Measurements from ENCODE around the gene NFIX. TPM values are rescaled to one million over a fixed set of nuclear protein-coding genes. Genes with fewer than 3 reads are reported as not detected.

NFIX gene
- polyA plus RNA-seq, 1 donor (not counting 4 experiments of a cell fraction or from before 2014, with no cell fraction given) = 5.2 TPM

DNA sequence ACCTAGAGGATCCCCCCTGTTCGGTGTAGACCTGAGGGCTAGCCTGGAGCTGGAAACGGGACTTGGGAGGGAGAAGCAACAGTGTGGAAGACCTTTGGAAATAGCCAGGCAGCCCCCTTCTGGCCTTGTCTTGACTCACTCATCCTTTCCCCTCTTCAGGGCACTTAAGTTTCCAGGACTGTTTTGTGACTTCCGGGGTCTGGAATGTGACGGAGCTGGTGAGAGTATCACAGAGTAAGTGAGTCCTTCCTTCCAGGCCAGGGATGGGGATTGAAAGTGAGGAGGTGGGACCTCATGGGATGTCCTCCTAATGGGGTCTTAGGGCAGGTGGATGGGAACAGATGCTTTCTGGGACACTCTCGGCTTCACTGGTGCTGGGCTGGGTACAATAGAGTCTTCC, 78.0 kb downstream of the NFIX start:
- H3K9me1 ChIP-seq (ENCODE audit: control insufficient read depth, extremely low read depth, insufficient read depth, low read length) = no peaks in the 10 kb centered on the region
- H2AFZ ChIP-seq (ENCODE audit: control insufficient read depth, low read length) = no peak overlapping the region
- TF ChIP-seq EZH2 (IDR thresholded peaks at IDR 0.05; ENCODE audit: low read length) = no peak
- TF ChIP-seq, protein P1, sequence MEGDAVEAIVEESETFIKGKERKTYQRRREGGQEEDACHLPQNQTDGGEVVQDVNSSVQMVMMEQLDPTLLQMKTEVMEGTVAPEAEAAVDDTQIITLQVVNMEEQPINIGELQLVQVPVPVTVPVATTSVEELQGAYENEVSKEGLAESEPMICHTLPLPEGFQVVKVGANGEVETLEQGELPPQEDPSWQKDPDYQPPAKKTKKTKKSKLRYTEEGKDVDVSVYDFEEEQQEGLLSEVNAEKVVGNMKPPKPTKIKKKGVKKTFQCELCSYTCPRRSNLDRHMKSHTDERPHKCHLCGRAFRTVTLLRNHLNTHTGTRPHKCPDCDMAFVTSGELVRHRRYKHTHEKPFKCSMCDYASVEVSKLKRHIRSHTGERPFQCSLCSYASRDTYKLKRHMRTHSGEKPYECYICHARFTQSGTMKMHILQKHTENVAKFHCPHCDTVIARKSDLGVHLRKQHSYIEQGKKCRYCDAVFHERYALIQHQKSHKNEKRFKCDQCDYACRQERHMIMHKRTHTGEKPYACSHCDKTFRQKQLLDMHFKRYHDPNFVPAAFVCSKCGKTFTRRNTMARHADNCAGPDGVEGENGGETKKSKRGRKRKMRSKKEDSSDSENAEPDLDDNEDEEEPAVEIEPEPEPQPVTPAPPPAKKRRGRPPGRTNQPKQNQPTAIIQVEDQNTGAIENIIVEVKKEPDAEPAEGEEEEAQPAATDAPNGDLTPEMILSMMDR (optimal IDR thresholded peaks at IDR 0.05 in 1 of 3, IDR thresholded peaks at IDR 0.05 in 1 of 3, conservative IDR thresholded peaks at IDR 0.05 in 1 of 3; ENCODE audit: extremely low read depth in 1 of 3, insufficient read depth in 2 of 3, low read length in 3 of 3) = no peak
- FAIRE-seq (no peak), DNase-seq (ENCODE audit: low read depth, low spot score) (no peak)
- H3K9me3 ChIP-seq (ENCODE audit: control insufficient read depth, low read depth, low read length) = no peaks in the 10 kb centered on the region
- H3K79me2 ChIP-seq (ENCODE audit: control insufficient read depth, insufficient read depth, low read length) = peaks cover 3% of the 10 kb centered on the region
- no peak overlapping the region for H3K27ac ChIP-seq (ENCODE audit: control insufficient read depth, insufficient read depth, low read length)
- dilution Hi-C loops (cut with MboI; ENCODE audit: extremely low pct_ligation_motif_present, low sequenced_read_pairs) = no loop called here
- H3K4me1 ChIP-seq (ENCODE audit: control insufficient read depth, extremely low read depth, insufficient read depth, low read length) = peaks cover 1% of the 10 kb centered on the region
- H3K4me3 ChIP-seq (ENCODE audit: control insufficient read depth in 2 of 3, extremely low read depth in 1 of 3, insufficient read depth in 2 of 3, low read depth in 1 of 3, low read length in 3 of 3) = no peak overlapping the region
- H3K36me3 ChIP-seq (ENCODE audit: control insufficient read depth in 2 of 2, extremely low read depth in 1 of 2, insufficient read depth in 2 of 2, low read length in 2 of 2) = peaks cover 11 to 39% of the 10 kb centered on the region in 2 experiments
- no peaks in the 10 kb centered on the region for H4K20me1 ChIP-seq (ENCODE audit: control insufficient read depth, extremely low read depth, insufficient read depth, low read length)
- no peak overlapping the region for H3K9ac ChIP-seq (ENCODE audit: control insufficient read depth, extremely low read depth, insufficient read depth, low read length)
- no peaks in the 10 kb centered on the region for H3K27me3 ChIP-seq (ENCODE audit: control insufficient read depth, extremely low read depth, insufficient read depth, low read length)
- no peak overlapping the region for H3K4me2 ChIP-seq (ENCODE audit: control insufficient read depth, extremely low read depth, insufficient read depth, low read depth, low read length)

DNA sequence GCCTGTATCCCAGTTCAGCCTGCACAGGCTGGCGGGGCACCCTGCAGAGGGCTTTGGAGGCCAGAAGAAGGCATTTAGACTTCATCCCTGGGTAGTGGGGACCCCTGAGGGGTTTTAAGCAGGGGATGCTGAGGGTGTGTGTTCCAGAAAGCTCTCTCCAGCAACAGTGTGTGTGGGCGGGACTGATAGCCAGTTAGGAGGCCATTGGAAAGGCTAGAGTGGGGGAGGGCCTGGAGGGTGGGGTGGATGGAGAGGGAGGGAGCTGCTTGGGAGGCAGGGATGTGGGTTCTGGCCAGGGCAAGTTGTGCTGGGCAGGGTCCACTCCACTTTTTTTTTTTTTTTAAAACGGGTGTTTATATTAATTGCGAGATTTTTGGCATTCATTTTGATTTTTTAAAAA, 79.1 kb downstream of the NFIX start:
- H3K9me1 ChIP-seq (ENCODE audit: control insufficient read depth, extremely low read depth, insufficient read depth, low read length) = no peaks in the 10 kb centered on the region
- FAIRE-seq = no peak
- H3K79me2 ChIP-seq (ENCODE audit: control insufficient read depth, insufficient read depth, low read length) = peaks cover 3% of the 10 kb centered on the region
- no peak for DNase-seq (ENCODE audit: low read depth, low spot score)
- no peak overlapping the region for H3K4me2 ChIP-seq (ENCODE audit: control insufficient read depth, extremely low read depth, insufficient read depth, low read depth, low read length)
- dilution Hi-C loops (cut with MboI; ENCODE audit: extremely low pct_ligation_motif_present, low sequenced_read_pairs) = no loop called here
- H3K27ac ChIP-seq (ENCODE audit: control insufficient read depth, insufficient read depth, low read length) = no peak overlapping the region
- H3K36me3 ChIP-seq (ENCODE audit: control insufficient read depth in 2 of 2, extremely low read depth in 1 of 2, insufficient read depth in 2 of 2, low read length in 2 of 2) = peaks cover 13 to 43% of the 10 kb centered on the region in 2 experiments
- no peak overlapping the region for H2AFZ ChIP-seq (ENCODE audit: control insufficient read depth, low read length)
- no peaks in the 10 kb centered on the region for H4K20me1 ChIP-seq (ENCODE audit: control insufficient read depth, extremely low read depth, insufficient read depth, low read length)
- no peak for TF ChIP-seq EZH2 (IDR thresholded peaks at IDR 0.05; ENCODE audit: low read length)
- TF ChIP-seq, protein P1 (optimal IDR thresholded peaks at IDR 0.05 in 1 of 3, IDR thresholded peaks at IDR 0.05 in 1 of 3, conservative IDR thresholded peaks at IDR 0.05 in 1 of 3; ENCODE audit: extremely low read depth in 1 of 3, insufficient read depth in 2 of 3, low read length in 3 of 3) = no peak
- no peaks in the 10 kb centered on the region for H3K9me3 ChIP-seq (ENCODE audit: control insufficient read depth, low read depth, low read length)
- peaks cover 13% of the 10 kb centered on the region for H3K4me1 ChIP-seq (ENCODE audit: control insufficient read depth, extremely low read depth, insufficient read depth, low read length)
- H3K9ac ChIP-seq (ENCODE audit: control insufficient read depth, extremely low read depth, insufficient read depth, low read length) = no peak overlapping the region
- no peaks in the 10 kb centered on the region for H3K27me3 ChIP-seq (ENCODE audit: control insufficient read depth, extremely low read depth, insufficient read depth, low read length)
- no peak overlapping the region for H3K4me3 ChIP-seq (ENCODE audit: control insufficient read depth in 2 of 3, extremely low read depth in 1 of 3, insufficient read depth in 2 of 3, low read depth in 1 of 3, low read length in 3 of 3)
